GM12801 (cell line): ENCODE results near the gene OSBPL7.

Experiments
- CTCF ChIP-seq: IDR thresholded peaks from one replicate; pipeline ENCODE4 v1.5.1; 2011; ENCODE audit warnings: control low read depth; ENCODE audit not compliant: insufficient read length; ENCODE audit errors: extremely low read depth

OSBPL7 gene

DNA sequence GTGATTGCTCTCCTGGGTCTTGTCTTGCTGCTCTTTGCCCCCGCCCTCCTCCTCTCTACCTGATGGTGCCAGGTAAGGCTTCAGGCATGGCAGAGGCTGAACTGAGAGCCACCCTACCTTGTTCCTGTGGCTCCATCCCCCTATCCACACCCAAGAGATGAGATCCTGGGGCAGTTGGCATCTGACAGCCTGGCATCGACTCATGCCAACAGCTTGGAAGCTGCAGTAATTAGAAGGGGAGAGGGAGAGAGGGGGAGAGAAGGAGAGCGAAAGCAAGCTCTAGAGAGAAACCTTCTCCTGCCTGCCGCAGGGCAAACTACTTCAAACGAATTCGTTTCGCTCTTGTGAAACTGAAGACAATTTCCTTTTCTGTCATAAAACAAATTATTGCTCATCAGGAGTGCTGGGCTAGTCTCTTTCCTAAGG is 43.2 kb upstream of the OSBPL7 start:
- TF ChIP-seq CTCF, result no peak

DNA sequence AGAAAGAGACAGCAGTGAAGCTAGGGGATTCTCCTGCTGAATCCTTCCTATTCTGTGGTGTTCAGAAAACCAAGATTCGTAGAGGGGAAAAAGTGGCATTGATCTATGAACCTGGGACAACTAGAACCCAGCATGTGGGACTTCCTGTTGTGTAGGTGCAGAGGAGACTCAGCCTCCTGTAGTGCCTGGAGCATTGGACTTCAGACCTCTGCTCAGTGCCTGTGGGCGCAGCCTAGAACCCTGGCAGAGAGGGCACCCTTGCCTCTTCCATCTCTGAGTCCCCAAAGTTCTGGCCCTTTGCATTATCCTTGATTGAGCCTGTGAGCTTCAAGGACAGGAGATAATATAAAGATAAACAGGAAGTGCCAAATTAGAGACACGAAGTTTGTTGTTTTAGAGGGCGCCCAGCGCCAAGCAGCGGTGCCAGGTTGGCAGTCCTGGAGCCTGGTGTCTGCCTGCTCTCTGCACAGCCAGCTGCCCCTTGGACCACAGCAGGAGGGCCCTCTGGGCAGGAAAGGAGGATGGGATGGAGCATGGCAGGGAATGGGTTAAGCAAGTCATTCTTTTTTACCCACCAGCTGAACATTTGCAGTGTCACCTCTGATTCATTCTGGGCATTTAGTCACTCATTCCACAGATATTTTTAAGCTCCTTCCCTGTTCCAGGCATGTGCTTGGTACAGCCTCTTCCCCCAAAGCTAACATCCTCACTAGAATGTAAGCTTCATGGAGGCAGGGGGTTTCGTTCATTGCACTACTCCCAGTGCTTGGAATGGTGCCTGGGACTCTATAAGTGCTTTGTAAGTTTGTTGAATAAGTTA is 41.2 kb upstream of the OSBPL7 start:
- no peak for TF ChIP-seq CTCF

- no peak for TF ChIP-seq CTCF
Measured at GRCh38 chr17:47860386-47860785, 38.8 kb upstream of the OSBPL7 start.

DNA sequence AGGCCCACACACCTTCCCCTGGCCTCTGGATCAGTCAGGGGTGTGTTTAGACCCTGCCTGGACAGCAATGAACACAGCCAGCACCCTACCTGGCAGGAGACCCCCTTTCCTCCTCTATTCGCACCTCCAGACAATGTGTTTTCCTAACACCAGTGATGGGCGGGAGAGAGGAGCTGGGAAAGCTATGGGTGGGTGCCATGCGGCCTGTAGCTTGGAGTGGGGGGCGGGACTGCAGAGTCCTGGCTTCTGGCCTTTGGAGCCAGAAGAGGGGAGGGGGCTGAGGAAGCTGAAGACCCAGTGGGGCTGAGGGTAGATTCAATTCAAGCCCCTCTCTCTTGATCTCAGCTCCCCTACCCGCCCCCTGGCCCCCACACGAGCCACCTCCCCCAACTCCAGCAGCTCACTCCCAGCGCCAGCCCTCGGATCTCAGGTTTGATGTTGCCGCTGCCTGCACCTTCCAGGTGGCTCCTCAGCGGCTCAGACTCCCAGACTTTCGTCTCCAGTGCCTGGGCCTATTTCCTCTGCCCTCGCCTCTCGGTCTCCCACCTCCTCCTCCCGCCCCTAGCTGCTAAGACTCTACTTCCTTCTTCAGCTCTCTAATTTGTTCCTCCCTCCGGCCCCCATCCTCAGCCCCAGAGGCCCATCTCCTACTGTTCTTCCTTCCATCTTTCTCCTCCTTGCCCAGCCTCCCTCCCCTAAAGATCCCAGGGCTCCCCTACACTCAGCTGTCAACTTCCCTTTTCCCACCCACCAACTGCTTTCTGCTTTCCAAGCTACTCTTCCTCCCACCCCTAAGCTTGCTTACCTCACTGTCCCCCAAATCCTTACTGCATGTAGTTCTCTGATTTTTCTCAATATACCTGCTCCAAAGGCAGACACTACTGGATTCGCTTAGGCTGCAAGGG is 36.2 kb upstream of the OSBPL7 start:
- TF ChIP-seq CTCF, result no peak

- TF ChIP-seq CTCF, result no peak
Measured at GRCh38 chr17:47856830-47857229, 35.2 kb upstream of the OSBPL7 start.

- TF ChIP-seq CTCF, result no peak
Measured at GRCh38 chr17:47855737-47856136, 34.1 kb upstream of the OSBPL7 start.

GRCh38 chr17:47853616-47854015 is 32.0 kb upstream of the OSBPL7 start:
- TF ChIP-seq CTCF, result no peak
